GM23248 (cell line): Measurements from ENCODE around the gene STIM1.

Experiments used
- EZH2 ChIP-seq: fragments of 200-600 bp; sonication (generic); IDR thresholded peaks from 2 replicates; pipeline ENCODE4 v1.6.1; 2018; ENCODE audit warnings: antibody characterized with exemption, mild to moderate bottlenecking; ENCODE audit not compliant: insufficient read depth, poor library complexity, severe bottlenecking
- EZH2phosphoT487 ChIP-seq: fragments of 200-600 bp; sonication (generic); IDR thresholded peaks from 2 replicates; pipeline ENCODE4 v1.6.1; 2018; ENCODE audit warnings: antibody characterized with exemption, moderate library complexity, mild to moderate bottlenecking, low read depth; ENCODE audit not compliant: insufficient read depth

- TF ChIP-seq EZH2 (no peak), EZH2phosphoT487 (no peak)
Measured at GRCh38 chr11:3816673-3817072, 38.8 kb upstream of the STIM1 start.
